HEK293 (cell line): ENCODE data around the gene HBZ.

ENCODE experiments used
- AEBP2 ChIP-seq: fragments of 450-650 bp; formaldehyde crosslinking; IDR thresholded peaks from 2 replicates; pipeline ENCODE4 v1.5.1; 2016; ENCODE audit warnings: missing biosample characterization, missing genetic modification characterization, borderline replicate concordance
- CTCF ChIP-seq: fragments of 450-650 bp; formaldehyde crosslinking; IDR thresholded peaks from 2 replicates; pipeline ENCODE4 v1.5.1; 2016; ENCODE audit warnings: missing biosample characterization, missing genetic modification characterization
- SP2 ChIP-seq: fragments of 450-650 bp; formaldehyde crosslinking; IDR thresholded peaks from 2 replicates; pipeline ENCODE4 v1.5.1; 2016; ENCODE audit warnings: missing biosample characterization, missing genetic modification characterization
- WT1 ChIP-seq: fragments of 450-650 bp; formaldehyde crosslinking; IDR thresholded peaks from 2 replicates; pipeline ENCODE4 v1.5.1; 2016; ENCODE audit warnings: missing biosample characterization, missing genetic modification characterization
- ZFP3 ChIP-seq: fragments of 450-650 bp; formaldehyde crosslinking; IDR thresholded peaks from 2 replicates; pipeline ENCODE4 v1.5.1; 2016; ENCODE audit warnings: low read depth, missing biosample characterization, missing genetic modification characterization
- ZNF777 ChIP-seq: fragments of 450-650 bp; formaldehyde crosslinking; IDR thresholded peaks from 2 replicates; pipeline ENCODE4 v1.5.1; 2017; ENCODE audit warnings: missing biosample characterization, missing genetic modification characterization, borderline replicate concordance

- no peak for TF ChIP-seq CTCF (tag by site-specific recombination)
- TF ChIP-seq ZNF777 = no peak
- TF ChIP-seq SP2 (tag by site-specific recombination) = no peak
- no peak for TF ChIP-seq AEBP2 (tag by site-specific recombination)
- TF ChIP-seq ZFP3 (tag by site-specific recombination) = no peak
- TF ChIP-seq WT1 (tag by site-specific recombination) = no peak
These were observed 50.8 kb downstream of the HBZ start for GRCh38 chr16:203246-203645.
